HG03095 (cell line): Measurements from ENCODE around the gene NECAB2.
"Not testable (repeated sequence)": the region's sequence is repeated elsewhere in the genome, so short reads cannot be mapped to it uniquely, and the experiment has no call there.

Source experiments
- ATAC-seq: cut with Tn5 transposase; IDR thresholded peaks from one replicate; pipeline ENCODE4 v1.9.1; 2021; ENCODE audit warnings: moderate library complexity; ENCODE audit not compliant: unreplicated experiment

Gene NECAB2

GRCh38 chr16:83935858-83936255, 32.2 kb upstream of the NECAB2 start:
- no peak for ATAC-seq

GRCh38 chr16:83936581-83937165, 31.4 kb upstream of the NECAB2 start:
- no peak for ATAC-seq

GRCh38 chr16:83937267-83937666, 30.8 kb upstream of the NECAB2 start:
- no peak for ATAC-seq

GRCh38 chr16:83937922-83938885, 29.8 kb upstream of the NECAB2 start:
- no peak for ATAC-seq

- no peak for ATAC-seq
Observed at GRCh38 chr16:83939266-83939855, 28.7 kb upstream of the NECAB2 start.

GRCh38 chr16:83940119-83940518, 27.9 kb upstream of the NECAB2 start:
- no peak for ATAC-seq

- ATAC-seq: no peak
Observed at GRCh38 chr16:83940630-83941378, 27.2 kb upstream of the NECAB2 start.

GRCh38 chr16:83941546-83941945, 26.5 kb upstream of the NECAB2 start:
- not testable (repeated sequence) for ATAC-seq

- no peak for ATAC-seq
Observed at GRCh38 chr16:83942074-83942473, 26.0 kb upstream of the NECAB2 start.

- ATAC-seq: no peak
Observed at GRCh38 chr16:83942815-83943515, 25.1 kb upstream of the NECAB2 start.

- ATAC-seq: no peak
Observed at GRCh38 chr16:83943516-83944050, 24.5 kb upstream of the NECAB2 start.

GRCh38 chr16:83945587-83945986, 22.5 kb upstream of the NECAB2 start:
- ATAC-seq: no peak

- no peak for ATAC-seq
Observed at GRCh38 chr16:83946154-83946780, 21.8 kb upstream of the NECAB2 start.

GRCh38 chr16:83946781-83947566, 21.1 kb upstream of the NECAB2 start:
- ATAC-seq: no peak

- ATAC-seq: no peak
Observed at GRCh38 chr16:83947642-83948234, 20.3 kb upstream of the NECAB2 start.

- no peak for ATAC-seq
Observed at GRCh38 chr16:83948914-83949723, 18.9 kb upstream of the NECAB2 start.

GRCh38 chr16:83949724-83950001, 18.4 kb upstream of the NECAB2 start:
- ATAC-seq: no peak

GRCh38 chr16:83950862-83951399, 17.1 kb upstream of the NECAB2 start:
- not testable (repeated sequence) for ATAC-seq
